Measurements from ENCODE around the gene CLEC19A.

The CLEC19A gene

DNA sequence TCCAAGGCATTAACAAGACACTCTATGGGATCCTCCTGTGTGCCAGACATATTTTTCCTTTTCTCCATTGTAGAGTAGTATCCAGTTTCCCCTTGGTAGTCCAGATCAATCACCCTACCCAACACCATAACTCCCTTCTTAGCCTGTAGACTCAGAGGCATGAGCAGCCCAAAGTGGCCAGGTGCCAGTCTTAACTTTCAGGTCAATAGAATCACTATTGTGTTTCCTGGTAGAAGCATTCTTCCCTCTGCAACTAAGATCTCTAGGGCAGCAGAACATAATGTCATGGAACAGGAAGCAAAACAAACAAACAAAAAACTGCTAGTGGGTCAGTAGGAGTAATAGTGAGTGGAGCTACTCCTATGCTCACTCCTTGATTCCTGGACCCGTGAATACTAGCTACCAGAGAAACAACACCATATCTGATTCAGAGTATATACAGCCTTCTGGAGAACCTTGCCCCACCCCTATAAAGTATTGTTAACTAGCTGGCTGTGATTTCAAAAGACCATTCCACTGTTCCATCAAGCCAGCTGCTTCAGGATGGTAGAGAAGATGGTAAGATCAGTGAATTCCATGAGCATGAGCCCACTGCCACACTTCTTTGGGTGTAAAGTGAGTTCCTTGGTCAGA lies 11.2 kb upstream of the CLEC19A start:
- H3K9ac ChIP-seq (ENCODE audit: low read length) = no peak overlapping the region
- TF ChIP-seq, protein P1, sequence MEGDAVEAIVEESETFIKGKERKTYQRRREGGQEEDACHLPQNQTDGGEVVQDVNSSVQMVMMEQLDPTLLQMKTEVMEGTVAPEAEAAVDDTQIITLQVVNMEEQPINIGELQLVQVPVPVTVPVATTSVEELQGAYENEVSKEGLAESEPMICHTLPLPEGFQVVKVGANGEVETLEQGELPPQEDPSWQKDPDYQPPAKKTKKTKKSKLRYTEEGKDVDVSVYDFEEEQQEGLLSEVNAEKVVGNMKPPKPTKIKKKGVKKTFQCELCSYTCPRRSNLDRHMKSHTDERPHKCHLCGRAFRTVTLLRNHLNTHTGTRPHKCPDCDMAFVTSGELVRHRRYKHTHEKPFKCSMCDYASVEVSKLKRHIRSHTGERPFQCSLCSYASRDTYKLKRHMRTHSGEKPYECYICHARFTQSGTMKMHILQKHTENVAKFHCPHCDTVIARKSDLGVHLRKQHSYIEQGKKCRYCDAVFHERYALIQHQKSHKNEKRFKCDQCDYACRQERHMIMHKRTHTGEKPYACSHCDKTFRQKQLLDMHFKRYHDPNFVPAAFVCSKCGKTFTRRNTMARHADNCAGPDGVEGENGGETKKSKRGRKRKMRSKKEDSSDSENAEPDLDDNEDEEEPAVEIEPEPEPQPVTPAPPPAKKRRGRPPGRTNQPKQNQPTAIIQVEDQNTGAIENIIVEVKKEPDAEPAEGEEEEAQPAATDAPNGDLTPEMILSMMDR (IDR thresholded peaks at IDR 0.05; ENCODE audit: insufficient read depth, low read length, poor library complexity, severe bottlenecking) = no peak
- TF ChIP-seq EZH2phosphoT487 (conservative IDR thresholded peaks at IDR 0.05; ENCODE audit: low read length) = no peak
- H3K9me3 ChIP-seq (ENCODE audit: insufficient read depth, low read length) = no peaks in the 10 kb centered on the region
- no peaks in the 10 kb centered on the region for H3F3A ChIP-seq (ENCODE audit: insufficient read depth)
- H2AFZ ChIP-seq (ENCODE audit: low read depth, low read length, severe bottlenecking) = no peak overlapping the region
- no peaks in the 10 kb centered on the region for H3K79me2 ChIP-seq (ENCODE audit: insufficient read depth, low read length)
- H3K27ac ChIP-seq (ENCODE audit: low read depth, low read length) = no peak overlapping the region
- no peaks in the 10 kb centered on the region for H3K9me2 ChIP-seq (replicated peaks; ENCODE audit: insufficient read depth, low read length)
- no peaks in the 10 kb centered on the region for H4K20me1 ChIP-seq (ENCODE audit: low read depth, low read length)
- no peak overlapping the region for H3K4me2 ChIP-seq (ENCODE audit: low read depth, low read length, poor library complexity, severe bottlenecking)
- no peak overlapping the region for H3K4me3 ChIP-seq (ENCODE audit: insufficient read depth, low read length, poor library complexity, severe bottlenecking)
- no peaks in the 10 kb centered on the region for H3K27me3 ChIP-seq (ENCODE audit: low read length)
- no peaks in the 10 kb centered on the region for H3K36me3 ChIP-seq (ENCODE audit: low read length)

DNA sequence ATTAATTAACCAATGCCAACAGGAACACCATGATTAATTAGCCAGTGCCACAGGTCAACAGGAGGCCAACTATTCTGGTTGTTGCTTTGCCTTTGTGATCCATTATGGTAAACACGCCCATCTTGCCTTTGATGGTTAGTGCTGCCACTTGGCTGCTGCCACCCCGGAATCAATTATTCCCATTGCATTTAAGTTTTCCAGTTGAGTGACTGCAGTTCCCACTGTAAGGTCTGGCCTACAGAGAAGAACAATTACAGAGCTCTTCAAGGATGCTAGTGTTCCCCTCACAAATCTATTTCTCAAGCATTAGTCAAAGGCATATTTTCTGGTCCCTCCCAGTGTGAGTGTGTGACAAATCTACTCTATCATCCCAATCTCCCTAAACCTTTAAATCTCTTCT lies 7.1 kb upstream of the CLEC19A start:
- Histone ChIP-seq H4K20me1 (ENCODE audit: low read depth, low read length) (no peaks in the 10 kb centered on the region), H3K9me3 (ENCODE audit: insufficient read depth, low read length) (no peaks in the 10 kb centered on the region), H3K9ac (ENCODE audit: low read length) (no peak overlapping the region), H3K4me3 (ENCODE audit: insufficient read depth, low read length, poor library complexity, severe bottlenecking) (no peak overlapping the region), H3K27me3 (ENCODE audit: low read length) (no peaks in the 10 kb centered on the region), H3K27ac (ENCODE audit: low read depth, low read length) (no peak overlapping the region), H3K36me3 (ENCODE audit: low read length) (no peaks in the 10 kb centered on the region), H3K9me2 (replicated peaks; ENCODE audit: insufficient read depth, low read length) (no peaks in the 10 kb centered on the region), H2AFZ (ENCODE audit: low read depth, low read length, severe bottlenecking) (no peak overlapping the region), H3K79me2 (ENCODE audit: insufficient read depth, low read length) (no peaks in the 10 kb centered on the region), H3K4me2 (ENCODE audit: low read depth, low read length, poor library complexity, severe bottlenecking) (no peak overlapping the region), H3F3A (ENCODE audit: insufficient read depth) (no peaks in the 10 kb centered on the region)
- TF ChIP-seq EZH2phosphoT487 (conservative IDR thresholded peaks at IDR 0.05; ENCODE audit: low read length) = no peak
- TF ChIP-seq, protein P1 (IDR thresholded peaks at IDR 0.05; ENCODE audit: insufficient read depth, low read length, poor library complexity, severe bottlenecking) = no peak

DNA sequence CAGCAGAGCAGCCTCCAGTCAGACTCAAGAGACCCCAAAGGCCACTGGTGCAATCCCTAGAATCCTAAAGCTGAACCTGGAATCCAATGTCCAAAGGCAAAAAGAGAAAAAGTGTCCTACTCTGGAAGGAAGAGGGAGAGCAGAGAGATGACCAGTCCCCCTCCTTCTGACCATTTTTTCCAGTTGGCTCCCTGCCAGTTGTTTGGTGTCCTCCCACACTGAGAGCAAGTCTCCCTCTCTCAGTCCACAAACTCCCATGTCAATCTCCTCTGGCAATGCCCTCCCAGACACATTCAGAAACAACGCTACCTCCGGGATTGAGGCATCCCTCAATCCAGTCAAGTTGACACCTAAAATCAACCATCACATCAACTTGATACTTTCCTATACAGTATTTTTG lies 4.3 kb upstream of the CLEC19A start:
- H3K4me2 ChIP-seq (ENCODE audit: low read depth, low read length, poor library complexity, severe bottlenecking) = no peak overlapping the region
- H3K9ac ChIP-seq (ENCODE audit: low read length) = no peak overlapping the region
- H3K9me3 ChIP-seq (ENCODE audit: insufficient read depth, low read length) = no peaks in the 10 kb centered on the region
- no peaks in the 10 kb centered on the region for H3K27me3 ChIP-seq (ENCODE audit: low read length)
- H3K9me2 ChIP-seq (replicated peaks; ENCODE audit: insufficient read depth, low read length) = no peaks in the 10 kb centered on the region
- H3F3A ChIP-seq (ENCODE audit: insufficient read depth) = no peaks in the 10 kb centered on the region
- no peaks in the 10 kb centered on the region for H3K79me2 ChIP-seq (ENCODE audit: insufficient read depth, low read length)
- no peaks in the 10 kb centered on the region for H3K36me3 ChIP-seq (ENCODE audit: low read length)
- TF ChIP-seq, protein P1 (IDR thresholded peaks at IDR 0.05; ENCODE audit: insufficient read depth, low read length, poor library complexity, severe bottlenecking) = no peak
- TF ChIP-seq EZH2phosphoT487 (conservative IDR thresholded peaks at IDR 0.05; ENCODE audit: low read length) = no peak
- H4K20me1 ChIP-seq (ENCODE audit: low read depth, low read length) = no peaks in the 10 kb centered on the region
- no peak overlapping the region for H2AFZ ChIP-seq (ENCODE audit: low read depth, low read length, severe bottlenecking)
- H3K27ac ChIP-seq (ENCODE audit: low read depth, low read length) = no peak overlapping the region
- H3K4me3 ChIP-seq (ENCODE audit: insufficient read depth, low read length, poor library complexity, severe bottlenecking) = no peak overlapping the region
